ENCODE measurements around the gene ALG12.
A peak's percentile ranks its signal among the peaks of the same experiment; 100 is the strongest.

The ALG12 gene

GRCh38 chr22:49934891-49935557, 16.8 kb upstream of the ALG12 start:
- Mint-ChIP-seq H3K4me3 (peak overlapping the region; percentile 61), H3K27ac (peak overlapping the region; percentile 73), H3K9me3 (no peaks in the 10 kb centered on the region), H3K27me3 (ENCODE audit: low read depth) (no peaks in the 10 kb centered on the region), H3K4me1 (ENCODE audit: low read depth) (peaks cover 17% of the 10 kb centered on the region), H3K36me3 (ENCODE audit: low read depth) (peaks cover 2% of the 10 kb centered on the region)
- peak; percentile 83 for DNase-seq (ENCODE audit: low spot score)

DNA sequence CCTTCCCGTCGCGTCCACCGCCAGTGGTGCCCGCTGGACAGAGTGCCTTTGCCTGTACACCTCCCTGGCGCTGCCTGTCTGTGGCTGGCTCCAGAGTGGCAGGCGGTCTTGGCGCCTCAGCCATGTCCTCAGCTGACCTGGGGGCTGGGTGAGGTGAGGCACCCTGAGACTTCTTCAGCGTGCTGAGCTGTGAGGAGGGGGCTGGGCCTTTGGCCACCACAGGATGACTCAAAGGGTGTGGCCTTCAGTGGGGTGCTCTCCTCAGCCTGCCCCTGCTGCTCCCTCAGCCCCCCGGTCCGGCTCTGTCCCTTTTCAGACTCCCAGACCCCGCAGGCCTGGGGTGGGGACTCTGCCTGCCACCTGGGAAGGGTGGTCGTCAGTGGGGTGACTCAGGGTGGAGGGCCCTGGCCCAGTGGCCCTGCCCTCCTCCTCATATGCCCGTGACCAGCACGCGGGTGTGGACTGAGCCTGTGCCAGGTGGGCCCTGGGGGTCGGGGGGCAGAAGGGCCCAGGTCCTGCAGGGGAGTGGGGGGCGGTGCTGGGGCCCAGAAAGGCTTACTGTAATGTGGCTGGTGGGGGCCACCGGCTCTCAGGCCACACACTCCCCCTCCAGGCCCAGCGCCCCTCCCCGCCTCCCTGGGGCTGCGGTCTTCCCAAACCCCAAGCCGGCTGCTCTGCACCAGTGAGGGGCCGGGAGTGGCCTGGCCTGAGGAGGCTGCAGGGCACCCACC, 16.1 kb upstream of the ALG12 start:
- no peaks in the 10 kb centered on the region for H3K9me3 Mint-ChIP-seq
- H3K27me3 Mint-ChIP-seq (ENCODE audit: low read depth): no peaks in the 10 kb centered on the region
- DNase-seq (ENCODE audit: low spot score): peak; percentile 45
- H3K4me3 Mint-ChIP-seq: peak overlapping the region; percentile 59
- peaks cover 17% of the 10 kb centered on the region for H3K4me1 Mint-ChIP-seq (ENCODE audit: low read depth)
- H3K27ac Mint-ChIP-seq: peak overlapping the region; percentile 55
- peaks cover 2% of the 10 kb centered on the region for H3K36me3 Mint-ChIP-seq (ENCODE audit: low read depth)

GRCh38 chr22:49933236-49934159, 15.3 kb upstream of the ALG12 start:
- Mint-ChIP-seq H3K27ac (peak overlapping the region; percentile 65), H3K36me3 (ENCODE audit: low read depth) (peaks cover 2% of the 10 kb centered on the region), H3K4me1 (ENCODE audit: low read depth) (peaks cover 17% of the 10 kb centered on the region), H3K4me3 (peak overlapping the region; percentile 59), H3K9me3 (no peaks in the 10 kb centered on the region), H3K27me3 (ENCODE audit: low read depth) (no peaks in the 10 kb centered on the region)
- DNase-seq (ENCODE audit: low spot score): no peak

- H3K9me3 Mint-ChIP-seq: no peaks in the 10 kb centered on the region
- peaks cover 10% of the 10 kb centered on the region for H3K36me3 Mint-ChIP-seq (ENCODE audit: low read depth)
- no peaks in the 10 kb centered on the region for H3K27me3 Mint-ChIP-seq (ENCODE audit: low read depth)
- peak overlapping the region; percentile 30 for H3K4me3 Mint-ChIP-seq
- H3K4me1 Mint-ChIP-seq (ENCODE audit: low read depth): peaks cover 22% of the 10 kb centered on the region
- peak; percentile 48 for DNase-seq (ENCODE audit: low spot score)
- H3K27ac Mint-ChIP-seq: peak overlapping the region; percentile 60
These were observed 12.6 kb upstream of the ALG12 start for GRCh38 chr22:49930596-49931412.

DNA sequence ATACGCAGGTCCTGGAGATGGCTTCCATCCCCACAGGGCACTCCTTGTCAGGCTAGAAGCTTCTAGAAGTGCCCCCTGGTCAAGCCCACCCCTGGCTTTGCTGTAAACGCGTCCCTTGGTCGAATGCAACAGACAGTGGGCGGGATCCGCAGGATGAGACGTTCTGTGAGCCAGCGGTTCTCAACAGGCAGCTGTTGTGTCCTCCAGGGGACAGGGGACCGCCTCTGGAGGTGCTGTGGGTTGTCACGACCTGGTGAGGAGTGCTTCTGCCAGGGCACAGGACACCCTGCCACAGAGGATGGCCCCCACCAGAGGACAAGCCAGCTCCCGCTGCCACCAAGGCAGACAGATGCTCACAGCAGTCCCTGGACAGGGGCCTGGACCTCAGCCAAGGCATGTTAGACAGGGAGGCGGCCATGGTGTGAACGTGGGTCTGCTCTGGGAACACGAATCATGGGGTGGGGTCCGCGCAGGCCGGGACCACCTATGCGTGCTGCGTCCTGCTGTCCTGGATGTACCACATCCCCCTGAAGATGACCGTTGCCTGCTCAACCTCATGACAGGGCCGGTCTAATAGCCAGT, 11.8 kb upstream of the ALG12 start:
- H3K4me3 Mint-ChIP-seq: no peak overlapping the region
- H3K27me3 Mint-ChIP-seq (ENCODE audit: low read depth): no peaks in the 10 kb centered on the region
- H3K36me3 Mint-ChIP-seq (ENCODE audit: low read depth): peaks cover 16% of the 10 kb centered on the region
- H3K9me3 Mint-ChIP-seq: no peaks in the 10 kb centered on the region
- no peak for DNase-seq (ENCODE audit: low spot score)
- H3K27ac Mint-ChIP-seq: no peak overlapping the region
- peaks cover 28% of the 10 kb centered on the region for H3K4me1 Mint-ChIP-seq (ENCODE audit: low read depth)

DNA sequence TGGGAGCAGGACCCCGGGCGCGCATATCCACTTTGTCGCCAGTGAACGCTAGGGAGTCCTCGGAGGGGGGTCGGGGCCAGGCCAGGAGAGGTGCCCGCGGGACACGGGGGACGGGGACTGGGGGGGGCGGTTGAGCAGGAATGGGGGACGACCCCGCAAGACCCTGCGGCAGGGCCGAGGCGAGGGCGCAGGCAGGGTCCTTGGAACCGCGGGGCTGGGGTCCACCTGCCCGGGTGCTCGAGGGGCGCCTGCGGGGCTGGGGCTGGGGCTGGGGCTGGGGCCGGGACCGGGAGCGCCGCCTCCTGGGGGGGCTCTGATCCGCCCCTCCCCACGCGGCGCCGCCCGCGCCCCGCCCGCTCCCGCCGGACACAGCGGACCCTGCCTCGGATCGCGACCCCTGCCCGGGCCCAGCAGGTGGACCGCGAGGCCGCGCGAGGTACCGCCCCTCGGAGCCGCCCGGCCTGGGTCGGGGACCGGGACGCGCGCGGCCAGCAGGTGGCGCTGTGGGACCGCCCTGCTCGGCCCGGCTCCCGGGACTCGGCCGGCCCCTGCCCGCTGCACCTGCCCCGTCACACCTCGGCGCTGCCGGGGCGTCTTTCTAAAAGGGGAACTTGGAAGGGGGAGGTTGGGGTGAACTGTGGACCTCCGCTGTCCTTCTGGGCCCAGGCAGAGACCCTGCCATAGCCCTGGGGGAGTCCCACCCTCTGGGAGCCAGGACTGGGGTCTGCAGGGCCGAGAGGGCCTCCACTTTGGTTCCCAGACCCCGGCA, 11.2 kb upstream of the ALG12 start:
- no peaks in the 10 kb centered on the region for H3K27me3 Mint-ChIP-seq (ENCODE audit: low read depth)
- no peaks in the 10 kb centered on the region for H3K9me3 Mint-ChIP-seq
- H3K4me3 Mint-ChIP-seq: no peak overlapping the region
- H3K27ac Mint-ChIP-seq: no peak overlapping the region
- DNase-seq (ENCODE audit: low spot score): peak; percentile 75
- H3K4me1 Mint-ChIP-seq (ENCODE audit: low read depth): peaks cover 29% of the 10 kb centered on the region
- H3K36me3 Mint-ChIP-seq (ENCODE audit: low read depth): peaks cover 17% of the 10 kb centered on the region

DNA sequence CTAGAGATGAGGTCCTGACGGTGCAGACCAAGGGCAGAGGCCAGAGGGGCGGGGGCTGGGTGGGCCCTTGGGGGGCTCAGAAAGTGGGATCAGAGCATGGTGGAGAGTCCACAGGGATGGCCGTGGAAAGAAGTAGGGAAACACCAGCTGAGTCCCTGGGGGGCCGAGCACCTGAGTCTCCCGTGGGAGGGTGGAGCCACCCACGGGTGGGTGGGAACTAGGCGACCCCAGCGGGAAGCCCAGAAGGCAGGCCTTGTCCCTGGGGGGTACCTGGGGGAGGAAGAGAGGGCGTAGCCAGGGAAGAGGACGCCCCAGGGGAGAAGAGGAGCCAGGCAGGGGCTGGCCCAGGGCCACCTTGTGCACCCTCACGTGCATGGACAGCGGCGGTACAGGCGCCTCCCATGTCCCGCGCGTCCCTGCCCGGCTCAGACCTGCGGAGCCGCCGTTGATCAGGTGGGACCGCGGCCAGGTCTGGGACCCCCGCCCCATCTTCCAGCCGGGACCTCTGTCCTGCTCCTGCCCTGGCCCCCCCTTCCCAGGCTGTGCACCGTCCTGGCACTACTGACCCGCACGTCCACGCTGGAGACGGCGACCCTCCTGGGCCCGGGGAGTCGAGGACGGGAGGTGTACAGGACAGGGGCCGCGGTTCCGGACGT, 10.4 kb upstream of the ALG12 start:
- no peaks in the 10 kb centered on the region for H3K9me3 Mint-ChIP-seq
- no peak overlapping the region for H3K4me3 Mint-ChIP-seq
- no peaks in the 10 kb centered on the region for H3K27me3 Mint-ChIP-seq (ENCODE audit: low read depth)
- H3K36me3 Mint-ChIP-seq (ENCODE audit: low read depth): peaks cover 20% of the 10 kb centered on the region
- H3K27ac Mint-ChIP-seq: no peak overlapping the region
- H3K4me1 Mint-ChIP-seq (ENCODE audit: low read depth): peaks cover 29% of the 10 kb centered on the region
- no peak for DNase-seq (ENCODE audit: low spot score)

- Mint-ChIP-seq H3K4me1 (ENCODE audit: low read depth) (peaks cover 27% of the 10 kb centered on the region), H3K9me3 (no peaks in the 10 kb centered on the region), H3K27ac (no peak overlapping the region), H3K36me3 (ENCODE audit: low read depth) (peaks cover 20% of the 10 kb centered on the region), H3K4me3 (no peak overlapping the region), H3K27me3 (ENCODE audit: low read depth) (no peaks in the 10 kb centered on the region)
- no peak for DNase-seq (ENCODE audit: low spot score)
These were observed 9.9 kb upstream of the ALG12 start for GRCh38 chr22:49928185-49928495.

GRCh38 chr22:49927483-49928184, 9.4 kb upstream of the ALG12 start:
- no peak for DNase-seq (ENCODE audit: low spot score)
- Mint-ChIP-seq H3K4me1 (ENCODE audit: low read depth) (peaks cover 23% of the 10 kb centered on the region), H3K9me3 (no peaks in the 10 kb centered on the region), H3K4me3 (no peak overlapping the region), H3K27me3 (ENCODE audit: low read depth) (no peaks in the 10 kb centered on the region), H3K27ac (peak overlapping the region; percentile 80), H3K36me3 (ENCODE audit: low read depth) (peaks cover 18% of the 10 kb centered on the region)

DNA sequence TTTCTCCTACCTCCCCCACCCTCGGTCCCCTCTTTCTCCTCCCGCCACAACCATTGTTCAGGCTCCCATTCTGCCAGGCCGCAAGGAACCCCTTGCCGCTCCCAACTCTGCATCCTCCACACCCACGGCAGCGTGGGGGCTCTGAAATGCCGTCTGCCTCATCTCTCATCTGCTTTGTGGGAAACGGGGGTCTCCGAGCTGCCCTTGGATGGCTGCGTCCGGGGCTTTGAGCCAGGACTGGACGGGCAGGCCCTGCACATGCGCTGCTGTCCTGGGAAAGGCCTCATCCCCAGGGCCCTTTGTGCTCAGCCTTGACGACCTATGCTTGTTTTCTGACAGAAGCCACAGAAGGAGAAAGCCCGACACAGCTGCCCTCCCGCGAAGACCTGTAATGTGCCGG, 8.7 kb upstream of the ALG12 start:
- DNase-seq (ENCODE audit: low spot score): no peak
- Mint-ChIP-seq H3K36me3 (ENCODE audit: low read depth) (peaks cover 21% of the 10 kb centered on the region), H3K4me3 (no peak overlapping the region), H3K27ac (peak overlapping the region; percentile 80), H3K9me3 (no peaks in the 10 kb centered on the region), H3K27me3 (ENCODE audit: low read depth) (no peaks in the 10 kb centered on the region), H3K4me1 (ENCODE audit: low read depth) (peaks cover 23% of the 10 kb centered on the region)

DNA sequence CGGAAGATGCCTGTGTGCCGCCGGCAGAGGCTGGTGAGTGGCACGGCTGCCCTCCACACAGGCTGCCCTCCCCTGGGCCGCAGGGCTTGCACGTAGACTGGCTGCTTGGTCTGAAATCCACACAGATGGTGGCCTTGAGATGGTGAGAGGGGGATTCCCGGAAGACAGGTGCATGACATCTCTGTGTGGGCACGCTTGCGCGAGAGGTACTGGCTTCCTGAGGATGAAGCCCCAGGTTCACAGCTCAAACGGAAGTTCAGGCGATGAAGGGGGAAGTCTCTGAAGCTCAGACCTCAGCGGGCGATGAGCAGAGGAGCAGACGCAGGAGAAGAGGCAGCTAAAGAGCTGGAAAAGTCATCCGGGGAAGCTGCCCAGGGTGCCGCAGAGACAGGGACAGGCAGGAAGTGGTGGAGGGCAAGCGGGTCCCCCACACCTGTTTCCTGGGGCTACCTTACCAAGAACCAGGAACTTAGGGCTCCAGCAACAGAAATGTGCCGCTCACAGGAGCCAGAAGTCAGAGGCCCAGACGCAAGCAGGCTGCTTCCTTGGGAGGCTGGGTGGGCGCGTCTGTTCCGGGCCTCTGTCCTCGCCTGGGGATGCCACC, 7.4 kb upstream of the ALG12 start:
- Mint-ChIP-seq H3K27ac (peak overlapping the region; percentile 88), H3K27me3 (ENCODE audit: low read depth) (no peaks in the 10 kb centered on the region), H3K4me3 (peak overlapping the region; percentile 70), H3K4me1 (ENCODE audit: low read depth) (peaks cover 16% of the 10 kb centered on the region), H3K9me3 (no peaks in the 10 kb centered on the region), H3K36me3 (ENCODE audit: low read depth) (peaks cover 26% of the 10 kb centered on the region)
- peak; percentile 40 for DNase-seq (ENCODE audit: low spot score)
